NCI-H1105 (cell line): ENCODE results near the gene TBCCD1.

Experiments used
- DNase-seq: peaks from one replicate; lab custom pipeline; 2025; lab: John Stamatoyannopoulos, UW

TBCCD1 gene

GRCh38 chr3:186567072-186567921, at the start of gene TBCCD1:
TBCCD1 (minus strand) TSS chr3:186567339; CDS start chr3:186564329, 3,010 bp downstream.
- peak; percentile 88 for DNase-seq

GRCh38 chr3:186616299-186616617, 49.1 kb upstream of the TBCCD1 start:
- no peak for DNase-seq

- DNase-seq = peak; percentile 86
Observed at GRCh38 chr3:186614597-186615483, 47.7 kb upstream of the TBCCD1 start.

- no peak for DNase-seq
Observed at GRCh38 chr3:186614266-186614596, 47.1 kb upstream of the TBCCD1 start.

- DNase-seq = no peak
Observed at GRCh38 chr3:186613637-186614265, 46.6 kb upstream of the TBCCD1 start.

GRCh38 chr3:186612721-186613636, 45.8 kb upstream of the TBCCD1 start, which contains the start of gene AHSG:
AHSG (plus strand) TSS chr3:186613060; CDS start chr3:186613142, 82 bp downstream.
- DNase-seq = no peak

- DNase-seq = no peak
Observed at GRCh38 chr3:186612065-186612464, 44.9 kb upstream of the TBCCD1 start.

GRCh38 chr3:186609247-186609868, 42.2 kb upstream of the TBCCD1 start:
- no peak for DNase-seq

GRCh38 chr3:186608624-186609215, 41.6 kb upstream of the TBCCD1 start:
- no peak for DNase-seq

- DNase-seq = no peak
Observed at GRCh38 chr3:186605561-186606545, 38.7 kb upstream of the TBCCD1 start.

- DNase-seq = no peak
Observed at GRCh38 chr3:186605078-186605477, 37.9 kb upstream of the TBCCD1 start.

- no peak for DNase-seq
Observed at GRCh38 chr3:186603159-186603558, 36.0 kb upstream of the TBCCD1 start.

GRCh38 chr3:186600896-186601295, 33.8 kb upstream of the TBCCD1 start:
- DNase-seq = no peak

- no peak for DNase-seq
Observed at GRCh38 chr3:186599785-186600166, 32.6 kb upstream of the TBCCD1 start.

- no peak for DNase-seq
Observed at GRCh38 chr3:186599142-186599784, 32.1 kb upstream of the TBCCD1 start.

- DNase-seq = no peak
Observed at GRCh38 chr3:186598794-186599141, 31.6 kb upstream of the TBCCD1 start.

- DNase-seq = no peak
Observed at GRCh38 chr3:186598108-186598784, 31.1 kb upstream of the TBCCD1 start.

GRCh38 chr3:186596568-186597287, 29.6 kb upstream of the TBCCD1 start:
- DNase-seq = no peak
